DMS114 treated with DMSO at 0.1 percent for 48 hours (cell line): ENCODE data around the gene DOC2B.
"Not testable (repeated sequence)": the region's sequence is repeated elsewhere in the genome, so short reads cannot be mapped to it uniquely, and the experiment has no call there.

Experiments used
- DNase-seq: peaks from one replicate; lab custom pipeline; 2025; ENCODE audit not compliant: unreplicated experiment; lab: John Stamatoyannopoulos, UW

Gene DOC2B

GRCh38 chr17:146983-147761 is 34.3 kb downstream of the DOC2B start:
- no peak for DNase-seq

- no peak for DNase-seq
These were observed 34.9 kb downstream of the DOC2B start for GRCh38 chr17:146546-146945.

GRCh38 chr17:145671-146541 is 35.5 kb downstream of the DOC2B start:
- DNase-seq: no peak

GRCh38 chr17:144936-145670 is 36.3 kb downstream of the DOC2B start:
- DNase-seq: no peak

- peak; percentile 40 for DNase-seq
These were observed 37.6 kb downstream of the DOC2B start for GRCh38 chr17:143785-144281.

GRCh38 chr17:142876-143784 is 38.3 kb downstream of the DOC2B start:
- DNase-seq: no peak

- peak; percentile 17 for DNase-seq
These were observed 39.3 kb downstream of the DOC2B start for GRCh38 chr17:142102-142661.

GRCh38 chr17:139401-140205 is 41.8 kb downstream of the DOC2B start:
- not testable (repeated sequence) for DNase-seq

- not testable (repeated sequence) for DNase-seq
These were observed 44.2 kb downstream of the DOC2B start, which contains the start of gene SCGB1C2 for GRCh38 chr17:137166-137807. Gene SCGB1C2, plus strand, starts transcription at chr17:137569. Its CDS starts 22 bp downstream, at chr17:137591.

GRCh38 chr17:136531-136930 is 44.9 kb downstream of the DOC2B start:
- not testable (repeated sequence) for DNase-seq

- DNase-seq: not testable (repeated sequence)
These were observed 45.6 kb downstream of the DOC2B start for GRCh38 chr17:135895-136294.

- not testable (repeated sequence) for DNase-seq
These were observed 46.4 kb downstream of the DOC2B start for GRCh38 chr17:135022-135421.

- not testable (repeated sequence) for DNase-seq
These were observed 47.1 kb downstream of the DOC2B start for GRCh38 chr17:134332-134785.

- not testable (repeated sequence) for DNase-seq
These were observed 47.5 kb downstream of the DOC2B start for GRCh38 chr17:133932-134331.

- not testable (repeated sequence) for DNase-seq
These were observed 63.0 kb downstream of the DOC2B start for GRCh38 chr17:118339-118917.

GRCh38 chr17:113111-113510 is 68.3 kb downstream of the DOC2B start:
- DNase-seq: not testable (repeated sequence)
